ENCODE measurements around the gene PRF1. TPM values are rescaled to one million over a fixed set of nuclear protein-coding genes. Genes with fewer than 3 reads are reported as not detected.

The PRF1 gene
- total and polyA plus RNA-seq, 2 experiments from 2014 or later = 0.13 TPM; not detected in 1

GRCh38 chr10:70579234-70580002 is 23.1 kb downstream of the PRF1 start:
- Histone ChIP-seq H3K79me2 (replicated peaks; ENCODE audit: insufficient read depth) (no peaks in the 10 kb centered on the region), H3F3A (replicated peaks; ENCODE audit: low read depth) (no peaks in the 10 kb centered on the region), H3K27ac (ENCODE audit: low read depth) (no peak overlapping the region), H2AFZ (no peak overlapping the region), H3K4me3 (no peak overlapping the region), H4K20me1 (replicated peaks; ENCODE audit: insufficient read depth) (no peaks in the 10 kb centered on the region), H3K36me3 (ENCODE audit: insufficient read depth) (no peaks in the 10 kb centered on the region), H3K9me2 (ENCODE audit: insufficient read depth) (no peaks in the 10 kb centered on the region), H3K27me3 (ENCODE audit: insufficient read depth) (no peaks in the 10 kb centered on the region), H3K4me1 (ENCODE audit: insufficient read depth) (0 out of 2 replicates have a peak, but pooled peaks cover 3% of the 10 kb centered on the region), H3K4me2 (no peak overlapping the region)
- Mint-ChIP-seq H3K4me1 (peaks cover 6% of the 10 kb centered on the region; the same call in 2 of the 3 replicates), H3K4me3 (no peak overlapping the region), H3K27me3 (ENCODE audit: insufficient read depth, low read depth, poor library complexity) (peaks cover 8% of the 10 kb centered on the region), H3K9me3 (no peaks in the 10 kb centered on the region), H3K27ac (no peak overlapping the region), H3K36me3 (ENCODE audit: low read depth) (no peaks in the 10 kb centered on the region)
- no peak for DNase-seq (ENCODE audit: low spot score)
- TF ChIP-seq NANOG (IDR thresholded peaks at IDR 0.05; ENCODE audit: borderline replicate concordance) (no peak), CREB1 (CRISPR knock-in tag; IDR thresholded peaks at IDR 0.05; ENCODE audit: low read depth) (no peak)
- no peak for ATAC-seq

- Histone ChIP-seq H3K4me3 (no peak overlapping the region), H2AFZ (no peak overlapping the region), H4K20me1 (replicated peaks; ENCODE audit: insufficient read depth) (no peaks in the 10 kb centered on the region), H3K4me2 (no peak overlapping the region), H3K27me3 (ENCODE audit: insufficient read depth) (no peaks in the 10 kb centered on the region), H3K9me2 (ENCODE audit: insufficient read depth) (no peaks in the 10 kb centered on the region), H3K79me2 (replicated peaks; ENCODE audit: insufficient read depth) (no peaks in the 10 kb centered on the region), H3K36me3 (ENCODE audit: insufficient read depth) (no peaks in the 10 kb centered on the region), H3K27ac (ENCODE audit: low read depth) (no peak overlapping the region), H3F3A (replicated peaks; ENCODE audit: low read depth) (no peaks in the 10 kb centered on the region), H3K4me1 (ENCODE audit: insufficient read depth) (no peaks in the 10 kb centered on the region)
- no peak for DNase-seq (ENCODE audit: low spot score)
- Mint-ChIP-seq H3K9me3 (no peaks in the 10 kb centered on the region), H3K36me3 (ENCODE audit: low read depth) (no peaks in the 10 kb centered on the region), H3K4me3 (no peak overlapping the region), H3K4me1 (no peaks in the 10 kb centered on the region; the same call in 2 of the 3 replicates), H3K27ac (no peak overlapping the region), H3K27me3 (ENCODE audit: insufficient read depth, low read depth, poor library complexity) (peaks cover 8% of the 10 kb centered on the region)
- TF ChIP-seq EZH2phosphoT487 (IDR thresholded peaks at IDR 0.05; ENCODE audit: unreplicated experiment) = no peak
- TF ChIP-seq ZNF331 (CRISPR knock-in tag; IDR thresholded peaks at IDR 0.05; ENCODE audit: low read depth) = no peak
- TF ChIP-seq NANOG (IDR thresholded peaks at IDR 0.05; ENCODE audit: borderline replicate concordance) = no peak
- no peak for TF ChIP-seq EZH2 (IDR thresholded peaks at IDR 0.05; ENCODE audit: low read depth, unreplicated experiment)
- no peak for ATAC-seq
Observed at GRCh38 chr10:70578371-70578947, 24.1 kb downstream of the PRF1 start.

- Histone ChIP-seq H3K79me2 (replicated peaks; ENCODE audit: insufficient read depth) (no peaks in the 10 kb centered on the region), H3K4me3 (no peak overlapping the region), H2AFZ (no peak overlapping the region), H3K4me1 (ENCODE audit: insufficient read depth) (no peaks in the 10 kb centered on the region), H3K36me3 (ENCODE audit: insufficient read depth) (no peaks in the 10 kb centered on the region), H3K27ac (ENCODE audit: low read depth) (no peak overlapping the region), H3F3A (replicated peaks; ENCODE audit: low read depth) (no peaks in the 10 kb centered on the region), H3K27me3 (ENCODE audit: insufficient read depth) (no peaks in the 10 kb centered on the region), H3K9me2 (ENCODE audit: insufficient read depth) (no peaks in the 10 kb centered on the region), H3K4me2 (no peak overlapping the region), H4K20me1 (replicated peaks; ENCODE audit: insufficient read depth) (no peaks in the 10 kb centered on the region)
- Mint-ChIP-seq H3K4me3 (no peak overlapping the region), H3K4me1 (no peaks in the 10 kb centered on the region), H3K36me3 (ENCODE audit: low read depth) (no peaks in the 10 kb centered on the region), H3K9me3 (no peaks in the 10 kb centered on the region), H3K27me3 (ENCODE audit: insufficient read depth, low read depth, poor library complexity) (peaks cover 5% of the 10 kb centered on the region), H3K27ac (no peak overlapping the region)
- no peak for DNase-seq (ENCODE audit: low spot score)
- ATAC-seq = no peak
- TF ChIP-seq NANOG (IDR thresholded peaks at IDR 0.05; ENCODE audit: borderline replicate concordance) (no peak), ZNF114 (CRISPR knock-in tag; IDR thresholded peaks at IDR 0.05) (no peak), EZH2 (IDR thresholded peaks at IDR 0.05; ENCODE audit: low read depth, unreplicated experiment) (no peak), ETS1 (IDR thresholded peaks at IDR 0.05) (no peak), CTCF (conservative IDR thresholded peaks at IDR 0.05; ENCODE audit: low read depth in 2 of 2) (no peak), JUNB (IDR thresholded peaks at IDR 0.05; ENCODE audit: unreplicated experiment) (no peak)
Observed at GRCh38 chr10:70576803-70577517, 25.6 kb downstream of the PRF1 start.
